Keratinocyte (primary cell): ENCODE data around the gene SRCIN1.

Source experiments
- CTCF ChIP-seq, 3 experiments: IDR thresholded peaks in 1 of 3; conservative IDR thresholded peaks in 1 of 3; optimal IDR thresholded peaks in 1 of 3; 2 replicates in 2 of 3; 3 replicates in 1 of 3; pipeline versions ENCODE3 to v1.5.1; 2011; ENCODE audit warnings: low read length in 3 of 3, mild to moderate bottlenecking in 3 of 3, moderate library complexity in 2 of 3, control low read depth in 1 of 3, inconsistent platforms in 1 of 3; ENCODE audit not compliant: insufficient read depth in 2 of 3; ENCODE audit errors: extremely low read depth in 1 of 3
- EZH2 ChIP-seq: IDR thresholded peaks from one replicate; pipeline ENCODE4 v1.6.1; 2012; ENCODE audit warnings: inconsistent platforms, mild to moderate bottlenecking, low read length, moderate library complexity

GRCh38 chr17:38558728-38559050 lies 47.1 kb downstream of the SRCIN1 start:
- TF ChIP-seq CTCF (optimal IDR thresholded peaks at IDR 0.05 in 1 of 3, IDR thresholded peaks at IDR 0.05 in 1 of 3, conservative IDR thresholded peaks at IDR 0.05 in 1 of 3; ENCODE audit: extremely low read depth in 1 of 3, insufficient read depth in 2 of 3, low read length in 3 of 3) (no peak), EZH2 (no peak)
